ENCODE measurements around the gene INA.

Gene INA

DNA sequence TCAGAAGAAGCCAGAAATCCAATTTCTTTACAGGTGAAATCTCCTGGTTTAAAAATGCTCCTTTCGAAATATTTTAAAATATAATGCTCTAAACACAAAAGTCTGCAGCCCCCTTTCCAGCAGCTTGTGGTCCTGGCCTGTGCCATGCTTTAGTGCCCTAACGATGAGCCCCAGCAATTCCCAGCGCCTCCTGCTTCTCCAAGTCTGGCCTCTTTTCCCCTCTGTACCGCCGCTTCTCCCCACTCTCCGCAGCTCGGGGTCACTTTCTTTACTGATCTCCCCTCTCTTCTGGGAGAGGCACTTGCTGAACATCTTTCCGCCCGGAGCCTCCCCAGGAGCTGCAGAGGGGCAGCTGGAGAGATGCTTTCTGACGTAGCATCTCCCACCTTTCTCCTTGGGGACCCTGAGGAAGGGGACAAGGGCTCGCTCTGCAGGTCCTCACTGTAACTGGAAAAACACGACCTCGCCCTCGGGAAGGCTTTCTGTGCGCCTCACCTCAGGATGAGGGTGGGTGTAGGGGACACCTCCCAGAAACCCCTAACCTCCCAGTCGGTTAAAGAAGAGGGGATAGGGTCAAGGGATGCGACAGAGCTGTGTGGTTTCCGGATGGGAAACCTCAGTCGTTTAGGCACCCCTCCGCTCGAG, 565 bp upstream of the INA start:
- no peak for DNase-seq

DNA sequence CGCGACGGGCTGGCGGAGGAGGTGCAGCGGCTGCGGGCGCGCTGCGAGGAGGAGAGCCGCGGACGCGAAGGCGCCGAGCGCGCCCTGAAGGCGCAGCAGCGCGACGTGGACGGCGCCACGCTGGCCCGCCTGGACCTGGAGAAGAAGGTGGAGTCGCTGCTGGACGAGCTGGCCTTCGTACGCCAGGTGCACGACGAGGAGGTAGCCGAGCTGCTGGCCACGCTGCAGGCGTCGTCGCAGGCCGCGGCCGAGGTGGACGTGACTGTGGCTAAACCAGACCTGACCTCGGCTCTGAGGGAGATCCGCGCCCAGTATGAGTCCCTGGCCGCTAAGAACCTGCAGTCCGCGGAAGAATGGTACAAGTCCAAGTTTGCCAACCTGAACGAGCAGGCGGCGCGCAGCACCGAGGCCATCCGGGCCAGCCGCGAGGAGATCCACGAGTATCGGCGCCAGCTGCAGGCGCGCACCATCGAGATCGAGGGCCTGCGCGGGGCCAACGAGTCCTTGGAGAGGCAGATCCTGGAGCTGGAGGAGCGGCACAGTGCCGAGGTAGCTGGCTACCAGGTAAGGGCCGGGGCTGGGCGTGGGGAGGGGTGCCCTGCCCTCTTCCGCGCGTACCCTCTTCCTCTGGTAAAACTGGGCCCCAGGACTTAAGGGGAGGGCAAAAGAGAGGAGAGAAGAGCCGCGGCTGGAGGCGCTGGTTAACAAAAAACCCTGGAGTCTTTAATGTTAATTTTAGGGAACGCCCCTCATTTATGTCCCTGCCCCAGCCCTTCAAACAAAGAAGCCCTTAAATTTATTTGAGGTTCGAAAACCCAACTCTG, 987 bp downstream of the INA start:
- peak; percentile 44 for DNase-seq

DNA sequence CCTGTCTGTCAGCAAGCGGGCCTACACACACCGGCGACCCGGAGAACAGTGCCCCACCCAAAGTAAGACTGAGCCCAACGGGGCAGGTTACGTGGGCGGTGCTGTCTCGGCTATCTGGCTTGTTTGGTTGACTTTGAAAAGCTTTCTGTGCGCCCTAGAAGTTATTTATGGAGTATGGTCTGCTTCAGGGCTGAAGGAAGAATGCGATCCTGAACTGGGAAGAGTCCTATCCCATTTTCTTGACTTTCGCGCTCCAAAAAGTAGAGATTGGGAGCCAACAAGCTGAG, 1.5 kb downstream of the INA start:
- DNase-seq = no peak

DNA sequence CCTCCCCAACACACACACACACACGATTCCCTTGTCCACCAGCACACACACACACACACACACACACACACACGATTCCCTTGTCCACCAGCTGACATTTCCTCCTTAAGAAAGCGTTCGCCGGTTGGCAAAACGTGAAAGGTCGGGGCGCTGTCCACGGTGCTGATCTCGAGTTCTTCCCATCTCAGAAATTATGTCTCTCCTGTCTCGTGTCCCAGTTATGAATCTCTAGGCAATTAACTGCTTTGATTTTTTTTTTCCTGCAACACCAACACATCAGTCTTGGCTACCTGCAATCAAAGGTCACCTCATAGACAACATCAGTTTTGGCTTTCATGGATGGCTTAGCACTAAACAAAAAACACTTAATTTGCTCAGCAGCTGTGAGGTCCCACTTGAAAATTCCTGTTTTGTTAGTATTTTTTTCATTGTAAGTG, 1.9 kb downstream of the INA start:
- peak; percentile 48 for DNase-seq

DNA sequence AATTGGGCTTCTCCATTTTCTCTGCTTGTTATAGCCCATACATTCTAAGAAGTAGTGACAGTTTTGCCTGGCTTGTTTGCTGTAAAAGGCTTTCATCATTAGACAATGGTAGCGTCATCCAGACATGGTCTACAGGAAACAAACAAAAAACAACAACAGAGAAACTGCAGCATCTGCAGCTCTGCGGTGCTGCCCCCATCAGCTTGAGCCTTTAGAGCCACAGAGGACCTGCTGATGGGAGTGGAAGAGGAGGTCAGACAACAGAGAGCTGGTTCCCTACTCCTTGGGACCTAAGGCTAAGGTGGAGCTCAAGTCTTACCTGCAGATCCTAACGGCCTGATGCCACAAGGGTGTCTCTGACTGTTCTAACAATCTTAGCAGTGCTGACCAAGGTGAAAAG, 3.1 kb downstream of the INA start:
- DNase-seq = peak; percentile 22

DNA sequence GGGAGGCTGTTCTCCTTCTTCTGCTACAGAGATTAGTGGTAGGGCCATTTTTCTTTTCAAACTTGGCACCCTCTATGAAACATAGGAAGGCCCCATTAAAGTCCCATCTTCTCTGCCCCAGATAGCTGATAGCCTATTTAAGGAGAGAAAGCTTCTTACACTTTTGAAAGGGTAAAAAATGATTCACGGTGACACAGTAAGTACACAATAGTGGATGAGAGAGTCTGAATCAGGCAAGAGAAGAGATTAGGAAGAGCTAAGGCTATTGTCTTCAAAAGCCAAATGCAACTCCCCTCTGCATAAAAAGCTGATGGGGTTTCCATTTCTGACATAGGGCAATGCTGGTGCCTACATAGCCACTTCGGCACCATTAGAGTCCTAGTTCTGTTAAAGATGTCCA, 3.6 kb downstream of the INA start:
- DNase-seq = peak; percentile 33

DNA sequence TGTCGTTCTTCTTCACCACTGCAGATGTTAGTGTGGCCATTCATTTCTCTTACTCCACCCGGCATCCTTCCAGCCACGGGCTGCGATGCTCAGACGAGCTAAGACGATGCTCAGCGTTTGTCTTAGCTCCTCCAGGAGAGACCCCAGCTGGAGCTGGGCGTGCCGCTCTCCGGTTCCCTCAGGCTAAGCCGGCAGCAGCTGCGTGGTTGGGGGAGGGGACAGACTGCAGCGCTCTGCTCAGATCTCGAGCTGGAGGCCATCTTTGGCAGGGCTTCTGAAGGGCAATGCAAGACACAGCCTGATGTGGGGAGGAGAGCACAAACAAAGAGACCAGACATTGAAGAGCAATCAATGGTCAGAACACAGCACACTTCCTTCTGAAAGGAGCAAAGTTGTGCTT, 4.8 kb downstream of the INA start:
- peak; percentile 91 for DNase-seq

DNA sequence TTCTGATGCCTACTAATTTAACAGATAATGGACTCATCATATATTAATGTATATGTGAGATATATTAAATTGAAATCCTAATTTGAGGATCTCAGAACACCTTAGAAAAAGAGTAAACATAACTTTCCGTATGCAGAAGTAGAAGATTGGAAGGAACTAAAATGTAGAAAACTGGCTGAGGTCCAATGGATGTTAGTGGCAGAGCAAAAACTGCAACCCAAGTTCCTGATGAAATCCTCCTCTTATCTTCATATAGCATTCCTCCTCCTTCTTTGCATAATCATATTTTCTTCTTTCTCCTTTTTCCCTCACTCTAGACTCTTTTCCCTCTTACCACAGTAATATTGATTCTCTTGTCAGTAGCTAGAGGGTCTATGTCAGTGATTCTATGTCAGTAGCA, 6.0 kb downstream of the INA start:
- DNase-seq = no peak

DNA sequence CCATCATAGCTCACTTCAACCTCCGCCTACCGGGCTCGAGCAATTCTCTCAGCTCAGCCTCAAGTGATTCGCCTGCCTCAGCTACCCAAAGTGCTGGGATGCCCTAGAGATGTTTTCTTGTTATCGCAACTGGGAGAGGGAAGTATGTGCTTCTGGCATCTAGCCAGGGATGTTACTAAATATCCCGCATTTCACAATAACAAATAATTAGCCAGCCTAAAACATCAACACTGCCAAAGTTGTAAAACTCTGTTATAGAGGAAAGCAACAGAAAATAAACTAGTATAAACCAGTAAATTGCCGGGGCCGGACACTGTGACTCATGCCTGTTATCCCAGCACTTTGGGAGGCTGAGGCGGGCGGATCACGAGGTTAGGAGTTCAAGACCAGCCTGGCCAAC, 7.2 kb downstream of the INA start:
- DNase-seq = no peak

DNA sequence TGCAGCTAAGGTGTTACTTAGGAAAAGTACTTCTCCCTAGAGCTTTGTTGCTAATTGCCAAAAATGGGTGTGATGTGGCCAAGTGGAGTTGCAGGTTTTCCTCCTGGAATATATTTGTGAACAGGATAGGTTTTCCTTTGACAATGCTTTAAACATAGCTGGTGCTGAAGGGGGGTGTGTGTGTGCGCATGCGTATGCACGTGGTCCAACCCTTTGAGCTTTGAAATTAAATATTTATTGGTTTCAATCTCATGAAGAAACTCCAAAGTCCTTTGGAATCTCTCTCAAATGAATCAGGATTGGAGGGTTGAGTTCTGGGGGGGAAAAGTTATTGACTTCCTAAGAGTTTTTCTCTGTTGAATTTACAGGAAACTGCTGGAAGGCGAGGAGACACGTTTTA, 11.1 kb downstream of the INA start:
- DNase-seq = no peak

DNA sequence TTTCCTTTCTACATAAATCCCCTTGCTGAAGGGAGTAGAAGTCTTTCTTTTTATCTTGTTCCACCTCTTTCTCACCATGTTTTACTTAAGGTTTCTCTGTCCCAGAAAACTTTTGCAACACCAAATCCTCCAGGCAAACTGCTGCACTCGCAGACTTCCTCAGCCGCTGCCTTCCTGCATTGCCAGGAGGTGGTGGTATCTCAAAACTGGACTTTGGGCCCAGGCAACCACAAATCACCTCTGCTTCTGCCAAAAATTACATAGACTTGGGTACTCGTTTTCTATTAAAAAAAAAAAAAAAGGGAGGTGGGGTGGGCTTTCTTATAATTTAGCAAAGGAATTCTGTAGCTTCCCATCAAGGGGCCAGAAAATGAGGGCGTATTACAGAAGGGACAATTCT, 14.7 kb downstream of the INA start:
- DNase-seq = no peak

DNA sequence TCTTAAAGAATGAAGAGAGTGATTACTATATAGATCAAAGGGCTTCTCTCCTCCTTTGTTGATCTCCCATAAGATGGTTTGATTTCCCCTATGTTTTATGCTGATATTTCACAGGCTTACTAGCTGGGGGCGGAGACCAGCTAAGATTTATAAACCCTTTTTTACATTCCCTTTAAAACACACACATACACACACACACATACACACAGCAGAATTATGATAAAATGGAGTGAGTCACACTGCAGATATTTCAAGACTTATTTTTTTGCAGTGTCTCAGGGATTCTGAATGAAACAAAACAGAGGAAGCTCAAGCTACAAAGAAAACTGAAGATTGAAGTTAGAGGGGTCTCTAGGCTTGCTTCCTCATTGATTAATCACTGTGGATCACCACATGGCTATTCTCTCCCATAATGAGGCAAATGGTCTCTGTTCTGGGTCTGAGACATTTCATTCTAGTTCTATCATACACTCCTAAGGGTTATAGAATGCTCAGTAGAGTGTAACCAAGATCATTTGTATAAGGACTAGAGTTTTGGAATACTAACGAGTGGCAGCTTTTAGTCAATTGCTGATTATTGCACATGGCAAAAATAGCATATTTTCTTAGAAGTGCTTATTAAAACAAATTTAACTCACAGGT, 18.6 kb downstream of the INA start:
- no peak for DNase-seq

DNA sequence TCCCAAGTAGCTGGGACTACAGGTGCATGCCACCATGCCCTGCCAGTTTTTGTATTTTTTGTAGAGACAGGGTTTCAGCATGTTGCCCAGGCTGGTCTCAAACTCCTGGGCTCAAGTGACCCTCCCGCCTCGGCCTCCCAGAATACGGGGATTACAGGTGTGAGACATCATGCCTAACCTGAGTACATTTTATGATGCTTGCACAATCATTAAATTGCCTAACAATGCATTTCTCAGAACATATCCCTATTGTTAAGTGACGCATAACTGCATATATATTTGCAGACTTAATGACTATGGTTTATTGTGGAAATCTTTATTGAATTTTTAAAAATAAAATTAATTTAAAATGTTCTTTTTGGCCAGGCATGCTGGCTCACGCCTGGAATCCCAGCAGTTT, 30.7 kb downstream of the INA start:
- DNase-seq = no peak

DNA sequence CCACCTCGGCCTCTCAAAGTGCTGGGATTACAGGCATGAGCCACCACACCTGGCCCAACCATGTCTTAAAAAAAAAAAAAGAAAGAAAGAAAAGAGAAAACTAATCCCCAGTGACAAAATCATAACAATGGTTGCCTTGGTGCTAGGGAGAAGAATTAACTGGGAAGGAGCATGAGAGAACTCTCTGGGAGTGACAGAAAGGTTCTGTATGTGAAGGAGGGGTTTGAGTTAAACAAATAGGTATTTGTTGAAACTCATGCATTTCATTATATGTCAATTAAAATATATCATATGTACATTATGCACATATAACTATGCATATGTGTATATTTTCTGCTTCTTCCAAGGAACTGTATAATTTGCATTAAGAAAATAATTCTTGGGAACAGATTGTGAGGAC, 33.3 kb downstream of the INA start:
- no peak for DNase-seq

DNA sequence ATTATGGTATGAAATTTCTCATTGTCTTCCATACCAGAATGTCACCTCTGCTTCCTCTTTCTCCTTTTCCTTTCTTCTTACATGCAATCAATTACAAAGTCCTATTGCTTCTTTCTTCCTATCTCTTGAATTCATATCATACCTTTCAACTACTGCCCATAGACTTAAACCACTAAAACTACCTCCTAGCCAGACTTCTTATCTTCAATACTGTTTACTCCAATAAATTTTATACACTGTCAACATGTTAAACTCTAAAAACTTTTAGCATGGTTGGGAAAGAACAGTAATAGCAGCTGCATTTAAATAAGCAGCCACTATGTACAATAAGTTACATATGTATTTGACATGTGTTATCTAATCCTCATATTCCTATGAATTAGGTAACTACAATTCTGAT, 39.1 kb downstream of the INA start:
- no peak for DNase-seq

DNA sequence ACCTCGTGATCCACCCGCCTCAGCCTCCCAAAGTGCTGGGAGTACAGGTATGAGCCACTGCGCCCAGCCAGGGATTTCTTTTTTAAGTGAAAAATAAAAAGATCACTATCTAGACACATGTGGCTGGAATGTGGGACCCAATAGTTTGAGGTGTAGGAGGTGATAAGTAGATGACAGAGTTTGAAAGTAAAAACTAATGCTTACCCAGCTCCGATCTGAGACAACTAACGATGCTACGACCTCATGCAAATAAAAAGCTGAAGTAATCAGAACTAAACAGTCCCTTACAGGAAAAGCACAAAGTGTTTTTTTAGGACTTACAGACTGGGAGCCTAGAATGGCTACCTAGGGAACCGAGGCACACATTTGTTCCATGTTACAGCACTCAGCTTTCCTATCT, 51.0 kb downstream of the INA start:
- no peak for DNase-seq

DNA sequence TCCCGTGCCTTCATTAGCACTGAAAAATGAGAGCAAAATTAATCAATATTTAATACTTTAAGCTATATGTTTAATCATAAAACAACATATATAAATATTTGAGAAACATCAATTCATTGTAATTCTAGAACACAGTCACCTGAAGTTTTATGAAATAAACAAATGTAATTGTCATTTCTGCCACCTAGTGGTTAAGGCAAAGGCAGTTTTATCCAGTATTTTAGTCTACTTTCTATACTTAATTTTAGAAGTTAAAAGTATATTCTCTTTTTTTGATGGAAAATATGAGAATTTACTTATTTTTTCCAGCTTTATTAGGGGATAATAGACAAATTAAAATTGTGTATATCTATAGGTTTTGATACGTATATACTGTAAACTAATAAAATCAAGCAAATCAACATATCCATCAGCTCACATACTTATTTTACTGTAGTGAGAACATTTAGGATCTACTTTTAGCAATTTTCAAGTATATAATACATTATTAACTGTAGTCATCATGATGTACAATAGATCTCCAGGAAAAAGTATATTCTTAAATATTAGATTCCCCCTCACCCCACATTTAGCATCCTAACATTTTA, 57.1 kb downstream of the INA start:
- DNase-seq = peak; percentile 5

DNA sequence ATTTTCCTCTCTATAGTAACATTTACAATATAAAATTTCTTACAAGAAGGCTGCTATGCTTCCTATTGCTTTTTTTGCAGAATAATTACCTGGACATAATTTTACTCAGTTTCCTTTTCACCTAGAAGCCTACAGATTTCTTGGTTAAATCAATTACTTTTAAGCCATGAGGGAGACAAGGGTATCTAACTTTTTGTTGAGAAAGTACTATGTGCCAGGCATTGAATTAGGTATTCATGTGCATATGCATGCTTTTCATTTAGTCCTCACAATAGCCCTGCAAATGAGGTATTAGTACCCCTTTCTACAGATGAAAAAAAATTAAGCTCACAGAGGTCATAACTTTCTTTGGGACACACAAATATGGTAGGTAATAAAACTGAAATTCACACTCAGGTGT, 57.6 kb downstream of the INA start:
- DNase-seq = no peak

DNA sequence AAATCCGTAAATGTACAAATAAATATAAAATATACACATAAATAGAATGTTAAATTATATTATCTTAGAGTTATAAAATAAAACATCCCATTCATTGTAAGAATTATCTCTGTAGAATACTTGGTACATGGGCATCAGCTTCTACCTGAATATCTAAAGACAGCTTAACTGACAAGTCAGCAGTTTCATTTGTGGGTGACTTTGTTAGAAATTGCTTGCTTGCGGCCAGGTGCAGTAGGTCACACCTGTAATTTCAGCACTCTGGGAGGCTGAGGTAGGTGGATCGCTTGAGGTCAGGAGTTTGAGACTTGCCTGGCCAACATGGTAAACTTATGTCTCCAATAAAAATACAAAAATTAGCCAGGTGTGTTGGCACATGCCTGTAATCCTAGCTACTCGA, 59.4 kb downstream of the INA start:
- DNase-seq = no peak
